HCT116 (cell line): Measurements from ENCODE around the gene SELPLG. TPM values are rescaled to one million over a fixed set of nuclear protein-coding genes. Genes with fewer than 3 reads are reported as not detected.

Experiments used
- ATAC-seq: fragments of 200-7000 bp; cut with Tn5 transposase; 2 replicates; pipeline ENCODE4 v1.9.1; 2020; ENCODE audit warnings: mild to moderate bottlenecking, moderate library complexity
- BruUV-seq: library from RNA; stranded (reverse); fragments of 400-500 nt; replicated peaks from 2 replicates; lab custom pipeline; 2021; lab: Mats Ljungman, UMichigan
- CTCF ChIA-PET: fragments of 300-600 bp; sonication (Branson Sonifier 250); formaldehyde crosslinking; loops from one replicate; lab custom pipeline; 2021; ENCODE audit warnings: antibody characterized with exemption; lab: Charles Lee
- POLR2A ChIA-PET: fragments of 300-600, 350-600 bp; sonication (Branson Sonifier 250); formaldehyde crosslinking; loops from one replicate; lab custom pipeline; 2021; ENCODE audit warnings: antibody characterized with exemption; lab: Charles Lee
- RAD21 ChIA-PET, 2 experiments: fragments of 300-600 bp; sonication (Branson Sonifier 250); formaldehyde crosslinking; loops; one replicate each; lab custom pipeline; 2023; ENCODE audit warnings: low total read pairs in 2 of 2; ENCODE audit not compliant: uncharacterized antibody in 2 of 2, unreplicated experiment in 2 of 2, low non-redundant PET in 1 of 2; lab: Charles Lee
- DNase-seq: peaks from one replicate; pipeline ENCODE4 v3.0.0-alpha.2; 2010; ENCODE audit warnings: low read depth, low spot score
- H2AFZ ChIP-seq: fragments of 200-600 bp; shearing (Covaris generic), sonication (generic); 2 replicates; pipeline ENCODE4 v1.6.1; 2017; ENCODE audit warnings: low read depth, mixed run types, mixed read lengths, antibody characterized with exemption, low read length; ENCODE audit not compliant: poor library complexity, severe bottlenecking
- H3K27ac ChIP-seq: 2 replicates; pipeline ENCODE4 v1.5.1; 2012; ENCODE audit warnings: low read depth, low read length
- H3K27me3 ChIP-seq: fragments of 200-600 bp; sonication (generic); 2 replicates; pipeline ENCODE4 v1.6.1; 2016; ENCODE audit warnings: mixed run types, low read length, mixed read lengths; ENCODE audit not compliant: insufficient read depth
- H3K36me3 ChIP-seq, 2 experiments: fragments of 200-500 bp in 1 of 2; fragments of 200-600 bp in 1 of 2; sonication (Bioruptor generic) in 1 of 2; sonication (generic) in 1 of 2; 2 replicates each; pipeline versions ENCODE4 v1.5.1 to v1.6.1; 2014 to 2016; ENCODE audit warnings: low read length in 2 of 2, inconsistent platforms in 1 of 2, mixed read lengths in 1 of 2, mixed run types in 1 of 2; ENCODE audit not compliant: insufficient read depth in 2 of 2, control insufficient read depth in 1 of 2
- H3K4me1 ChIP-seq, 2 experiments: fragments of 200-600 bp in 1 of 2; sonication (generic) in 1 of 2; 2 replicates each; pipeline versions ENCODE4 v1.5.1 to v1.6.1; 2012 to 2017; ENCODE audit warnings: low read length in 2 of 2, inconsistent platforms in 1 of 2, mild to moderate bottlenecking in 1 of 2, mixed read lengths in 1 of 2, mixed run types in 1 of 2, moderate library complexity in 1 of 2; ENCODE audit not compliant: insufficient read depth in 2 of 2, control insufficient read depth in 1 of 2
- H3K4me2 ChIP-seq: fragments of 200-600 bp; sonication (generic); 2 replicates; pipeline ENCODE4 v1.6.1; 2017; ENCODE audit warnings: mixed run types, low read length, mixed read lengths
- H3K4me3 ChIP-seq, 2 experiments: fragments of 200-600 bp in 1 of 2; sonication (generic) in 1 of 2; replicated peaks in 1 of 2; 2 replicates each; pipeline ENCODE4 v1.5.1; 2011 to 2016; ENCODE audit warnings: low read length in 2 of 2, control low read depth in 1 of 2, low read depth in 1 of 2, mild to moderate bottlenecking in 1 of 2, mixed read lengths in 1 of 2, mixed run types in 1 of 2
- H3K79me2 ChIP-seq: fragments of 200-600 bp; sonication (generic); 2 replicates; pipeline ENCODE4 v1.6.1; 2017; ENCODE audit warnings: mild to moderate bottlenecking, mixed run types, low read length, moderate library complexity, mixed read lengths; ENCODE audit not compliant: insufficient read depth
- H3K9ac ChIP-seq: fragments of 200-600 bp; sonication (generic); 2 replicates; pipeline ENCODE4 v1.6.1; 2016; ENCODE audit warnings: low read length, mixed read lengths
- H3K9me2 ChIP-seq: fragments of 200-600 bp; sonication (generic), shearing (Covaris generic); 2 replicates; pipeline ENCODE4 v1.6.1; 2017; ENCODE audit warnings: mixed run types, mild to moderate bottlenecking, moderate library complexity; ENCODE audit not compliant: insufficient read depth
- H3K9me3 ChIP-seq, 2 experiments: fragments of 200-500 bp in 1 of 2; fragments of 200-600 bp in 1 of 2; sonication (Bioruptor generic) in 1 of 2; sonication (generic) in 1 of 2; 2 replicates each; pipeline ENCODE4 v1.6.1; 2014 to 2017; ENCODE audit warnings: low read length in 2 of 2, mixed read lengths in 2 of 2, inconsistent platforms in 1 of 2, low read depth in 1 of 2, mild to moderate bottlenecking in 1 of 2, mixed run types in 1 of 2, moderate library complexity in 1 of 2; ENCODE audit not compliant: control insufficient read depth in 1 of 2, insufficient read depth in 1 of 2
- H4K20me1 ChIP-seq: fragments of 200-600 bp; sonication (generic), shearing (Covaris generic); 2 replicates; pipeline ENCODE4 v1.6.1; 2017; ENCODE audit warnings: mixed run types, mild to moderate bottlenecking, moderate library complexity; ENCODE audit not compliant: insufficient read depth
- FOSL1 ChIP-seq: IDR thresholded peaks from 2 replicates; pipeline ENCODE4 v1.6.1; 2012; ENCODE audit warnings: low read depth
- JUND ChIP-seq: IDR thresholded peaks from 2 replicates; pipeline ENCODE4 v1.6.1; 2012
- POLR2A ChIP-seq: IDR thresholded peaks from 2 replicates; pipeline ENCODE4 v1.7.0; 2011; ENCODE audit warnings: borderline replicate concordance; ENCODE audit not compliant: insufficient read depth, insufficient read length; ENCODE audit errors: extremely low read depth
- POLR2AphosphoS5 ChIP-seq: IDR thresholded peaks from 2 replicates; pipeline ENCODE4 v1.6.1; 2011; ENCODE audit warnings: mild to moderate bottlenecking, low read depth, low read length, moderate library complexity
- RAD21 ChIP-seq: IDR thresholded peaks from 2 replicates; pipeline ENCODE4 v1.6.1; 2012; ENCODE audit warnings: low read depth, mild to moderate bottlenecking
- intact Hi-C: fragments of 100-400 bp; cut with micrococcal nuclease; formaldehyde crosslinking; loops from 2 replicates; pipeline ENCODE4 v1.10.0; 2022
- total RNA-seq: library from RNA; stranded (reverse); gene quantifications from one replicate; pipeline ENCODE4 v1.2.1, GENCODE V29; 2021; ENCODE audit not compliant: unreplicated experiment
- TF ChIP-seq, protein P1 (sequence below): IDR thresholded peaks from 2 replicates; pipeline ENCODE4 v1.6.1; 2012; ENCODE audit warnings: low read depth

Gene SELPLG
- total RNA-seq, 1 experiment from 2014 or later = 1.2 TPM

- BruUV-seq = no TSS peak
- Histone ChIP-seq H3K9me3 (no peaks in the 10 kb centered on the region), H4K20me1 (no peaks in the 10 kb centered on the region), H3K27me3 (no peaks in the 10 kb centered on the region), H3K4me1 (peaks cover 26 to 27% of the 10 kb centered on the region in 2 experiments), H3K36me3 (no peaks in the 10 kb centered on the region), H2AFZ (no peak overlapping the region), H3K4me2 (no peak overlapping the region), H3K79me2 (no peaks in the 10 kb centered on the region), H3K9me2 (no peaks in the 10 kb centered on the region), H3K9ac (no peak overlapping the region), H3K27ac (no peak overlapping the region), H3K4me3 (no peak overlapping the region)
- no peak for TF ChIP-seq RAD21
- no peak for TF ChIP-seq POLR2A
- TF ChIP-seq FOSL1 = no peak
- no peak for TF ChIP-seq POLR2AphosphoS5
- no peak for TF ChIP-seq JUND
- TF ChIP-seq, protein P1, sequence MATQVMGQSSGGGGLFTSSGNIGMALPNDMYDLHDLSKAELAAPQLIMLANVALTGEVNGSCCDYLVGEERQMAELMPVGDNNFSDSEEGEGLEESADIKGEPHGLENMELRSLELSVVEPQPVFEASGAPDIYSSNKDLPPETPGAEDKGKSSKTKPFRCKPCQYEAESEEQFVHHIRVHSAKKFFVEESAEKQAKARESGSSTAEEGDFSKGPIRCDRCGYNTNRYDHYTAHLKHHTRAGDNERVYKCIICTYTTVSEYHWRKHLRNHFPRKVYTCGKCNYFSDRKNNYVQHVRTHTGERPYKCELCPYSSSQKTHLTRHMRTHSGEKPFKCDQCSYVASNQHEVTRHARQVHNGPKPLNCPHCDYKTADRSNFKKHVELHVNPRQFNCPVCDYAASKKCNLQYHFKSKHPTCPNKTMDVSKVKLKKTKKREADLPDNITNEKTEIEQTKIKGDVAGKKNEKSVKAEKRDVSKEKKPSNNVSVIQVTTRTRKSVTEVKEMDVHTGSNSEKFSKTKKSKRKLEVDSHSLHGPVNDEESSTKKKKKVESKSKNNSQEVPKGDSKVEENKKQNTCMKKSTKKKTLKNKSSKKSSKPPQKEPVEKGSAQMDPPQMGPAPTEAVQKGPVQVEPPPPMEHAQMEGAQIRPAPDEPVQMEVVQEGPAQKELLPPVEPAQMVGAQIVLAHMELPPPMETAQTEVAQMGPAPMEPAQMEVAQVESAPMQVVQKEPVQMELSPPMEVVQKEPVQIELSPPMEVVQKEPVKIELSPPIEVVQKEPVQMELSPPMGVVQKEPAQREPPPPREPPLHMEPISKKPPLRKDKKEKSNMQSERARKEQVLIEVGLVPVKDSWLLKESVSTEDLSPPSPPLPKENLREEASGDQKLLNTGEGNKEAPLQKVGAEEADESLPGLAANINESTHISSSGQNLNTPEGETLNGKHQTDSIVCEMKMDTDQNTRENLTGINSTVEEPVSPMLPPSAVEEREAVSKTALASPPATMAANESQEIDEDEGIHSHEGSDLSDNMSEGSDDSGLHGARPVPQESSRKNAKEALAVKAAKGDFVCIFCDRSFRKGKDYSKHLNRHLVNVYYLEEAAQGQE = no peak
- intact Hi-C loops = no loop called here
- ChIA-PET RAD21 (interaction anchor here in 1 of 2 experiments (0.5 kb wide), 1 partner anchor 20 kb away, joined by 3 read pairs; no protein-coding TSS in a partner anchor), POLR2A (no interaction called here), CTCF (interaction anchor here (1.1 kb wide), 1 partner anchor 9 kb away, joined by 4 read pairs; no protein-coding TSS in a partner anchor)
- DNase-seq = no peak
- ATAC-seq = no peak
Measured at GRCh38 chr12:108627134-108627920, 6.4 kb downstream of the SELPLG start.
